B cell (primary cell): ENCODE results near the gene ALDH9A1. TPM values are rescaled to one million over a fixed set of nuclear protein-coding genes. Genes with fewer than 3 reads are reported as not detected.

ENCODE experiments used
- ATAC-seq: fragments of 200-7000 bp; cut with Tn5 transposase; one replicate; pipeline ENCODE4 v1.10.0; 2021; ENCODE audit warnings: low read depth, mild to moderate bottlenecking, moderate number of reproducible peaks, moderate library complexity
- CTCF ChIA-PET: fragments of 350-600 bp; sonication (Branson Sonifier 250); formaldehyde crosslinking; loops from one replicate; lab custom pipeline; 2021; ENCODE audit warnings: antibody characterized with exemption, inconsistent platforms; lab: Charles Lee
- POLR2A ChIA-PET: fragments of 350-600 bp; sonication (Branson Sonifier 250); formaldehyde crosslinking; loops from one replicate; lab custom pipeline; 2021; ENCODE audit warnings: antibody characterized with exemption; lab: Charles Lee
- DNase-seq: peaks from one replicate; pipeline ENCODE4 v3.0.0; 2013
- H2AFZ ChIP-seq: 2 replicates; pipeline ENCODE4 v1.6.1; 2012; ENCODE audit warnings: mild to moderate bottlenecking, low read depth, low read length; ENCODE audit not compliant: insufficient read depth, poor library complexity, severe bottlenecking
- H3K27ac ChIP-seq, 2 donors: 1 replicate in 1 of 2; 2 replicates in 1 of 2; pipeline ENCODE4 v1.5.1; 2012 to 2013; ENCODE audit warnings: low read length in 2 of 2, mild to moderate bottlenecking in 2 of 2, moderate library complexity in 1 of 2
- H3K27me3 ChIP-seq, 4 experiments: fragments of 200-600 bp in 1 of 4; sonication (generic) in 1 of 4; replicated peaks in 1 of 4; 1 replicate in 2 of 4; 2 replicates in 2 of 4; pipeline versions ENCODE4 v1.6.1 to v1.7.0; 2013 to 2016; ENCODE audit warnings: low read length in 3 of 4, mild to moderate bottlenecking in 2 of 4, mixed read lengths in 1 of 4, moderate library complexity in 1 of 4; ENCODE audit not compliant: insufficient read depth in 4 of 4, control insufficient read depth in 3 of 4; ENCODE audit errors: control extremely low read depth in 1 of 4
- H3K36me3 ChIP-seq, 2 experiments: replicated peaks in 1 of 2; 1 replicate in 1 of 2; 2 replicates in 1 of 2; pipeline versions ENCODE4 v1.6.1 to v1.7.1; 2013; ENCODE audit warnings: low read length in 1 of 2; ENCODE audit not compliant: insufficient read depth in 2 of 2, control insufficient read depth in 1 of 2; ENCODE audit errors: control extremely low read depth in 1 of 2, extremely low read depth in 1 of 2
- H3K4me1 ChIP-seq, 2 donors: fragments of 200-600 bp in 1 of 2; sonication (generic) in 1 of 2; 1 replicate in 1 of 2; 2 replicates in 1 of 2; pipeline versions ENCODE4 v1.5.1 to v1.6.1; 2013 to 2017; ENCODE audit warnings: low read length in 2 of 2; ENCODE audit not compliant: control insufficient read depth in 2 of 2, insufficient read depth in 2 of 2
- H3K4me2 ChIP-seq: replicated peaks from 2 replicates; pipeline ENCODE3; 2012; ENCODE audit warnings: mild to moderate bottlenecking, low read depth, low read length; ENCODE audit not compliant: poor library complexity, severe bottlenecking
- H3K4me3 ChIP-seq, 5 experiments: fragments of 200-600 bp in 1 of 5; sonication (generic) in 1 of 5; 1 replicate in 3 of 5; 2 replicates in 2 of 5; pipeline versions ENCODE4 v1.5.1 to v1.7.0; 2011 to 2016; ENCODE audit warnings: low read length in 4 of 5, mild to moderate bottlenecking in 4 of 5, low read depth in 2 of 5, control low read depth in 1 of 5, moderate library complexity in 1 of 5; ENCODE audit not compliant: insufficient read depth in 1 of 5; ENCODE audit errors: control extremely low read depth in 1 of 5, extremely low read depth in 1 of 5
- H3K79me2 ChIP-seq: fragments of 200-600 bp; sonication (generic); one replicate; pipeline ENCODE4 v1.6.0; 2016; ENCODE audit warnings: low read length; ENCODE audit not compliant: control insufficient read depth, insufficient read depth
- H3K9ac ChIP-seq: fragments of 200-600 bp; sonication (generic); 2 replicates; pipeline ENCODE4 v1.6.1; 2017; ENCODE audit warnings: mild to moderate bottlenecking, low read length, moderate library complexity
- H3K9me3 ChIP-seq, 3 donors: one replicate each; pipeline versions ENCODE4 v1.6.1 to v1.7.1; 2013; ENCODE audit warnings: low read length in 2 of 3; ENCODE audit not compliant: control insufficient read depth in 2 of 3, insufficient read depth in 1 of 3; ENCODE audit errors: control extremely low read depth in 1 of 3
- H4K20me1 ChIP-seq: 2 replicates; pipeline ENCODE4 v1.6.0; 2012; ENCODE audit warnings: mild to moderate bottlenecking, low read length; ENCODE audit not compliant: insufficient read depth, control insufficient read depth, poor library complexity, severe bottlenecking
- H3K27ac Mint-ChIP-seq: one replicate; pipeline ENCODE4 v1.8.0; 2021; ENCODE audit warnings: mixed read lengths
- H3K27me3 Mint-ChIP-seq: one replicate; pipeline ENCODE4 v1.8.0; 2021; ENCODE audit warnings: mixed read lengths
- H3K4me1 Mint-ChIP-seq: one replicate; pipeline ENCODE4 v1.8.0; 2021; ENCODE audit warnings: mixed read lengths
- H3K4me3 Mint-ChIP-seq: one replicate; pipeline ENCODE4 v1.8.0; 2021; ENCODE audit warnings: mixed read lengths
- H3K9me3 Mint-ChIP-seq: one replicate; pipeline ENCODE4 v1.8.0; 2022; ENCODE audit warnings: mixed read lengths; ENCODE audit not compliant: insufficient read depth
- CTCF ChIP-seq: fragments of 200-600 bp; IDR thresholded peaks from one replicate; pipeline ENCODE4 v1.8.0; 2022; ENCODE audit warnings: antibody characterized with exemption, mild to moderate bottlenecking
- EZH2 ChIP-seq: IDR thresholded peaks from 2 replicates; pipeline ENCODE4 v1.6.1; 2012; ENCODE audit warnings: borderline replicate concordance, low read depth, mild to moderate bottlenecking, moderate library complexity, low read length; ENCODE audit not compliant: insufficient read depth, poor library complexity, severe bottlenecking
- WGBS: methylation state at CpG from one replicate; pipeline ENCODE4 v1.1.5; 2013; ENCODE audit warnings: missing lambda C conversion rate; ENCODE audit not compliant: insufficient coverage; 5-methylcytosine and 5-hydroxymethylcytosine counted together
- intact Hi-C: fragments of 100-400 bp; cut with micrococcal nuclease; formaldehyde crosslinking; loops from one replicate; pipeline ENCODE4 v1.10.0; 2022
- polyA plus RNA-seq: library from polyadenylated mRNA; depleted of rRNA; stranded (reverse); fragments of >200 nt; gene quantifications from 2 replicates; pipeline ENCODE4 v1.2.3, GENCODE V29; 2012
- total RNA-seq, 2 donors: library from RNA; stranded (reverse); fragments of 120-200 nt in 1 of 2; gene quantifications; 1 replicate in 1 of 2; 2 replicates in 1 of 2; pipeline versions ENCODE4 v1.2.3 to v1.2.4, GENCODE V29; 2013 to 2022

ALDH9A1 gene
- total and polyA plus RNA-seq, 2 donors (not counting 1 experiment from before 2014, with no cell fraction given), result 23.5 to 37.5 TPM

GRCh38 chr1:165686121-165686970, 12.0 kb downstream of the ALDH9A1 start:
- Histone ChIP-seq H3K4me3 (peak overlapping the region in 1 of 5 experiments; percentile 31), H3K9me3 (no peaks in the 10 kb centered on the region), H2AFZ (no peak overlapping the region), H4K20me1 (peaks cover 14% of the 10 kb centered on the region), H3K27me3 (no peaks in the 10 kb centered on the region), H3K27ac (peak overlapping the region; percentile 13 to 34), H3K4me2 (peak overlapping the region; percentile 27), H3K36me3 (peaks cover 14 to 39% of the 10 kb centered on the region in 2 experiments), H3K9ac (peak overlapping the region; percentile 38), H3K4me1 (peaks cover 23 to 26% of the 10 kb centered on the region in 2 donors), H3K79me2 (peaks cover 64% of the 10 kb centered on the region)
- POLR2A ChIA-PET, result interaction anchor here (1.3 kb wide), 1 partner anchor 56 kb away, joined by 4 read pairs; the partner anchor contains the start of gene MGST3
- DNase-seq (peak; percentile 71), ATAC-seq (peak; percentile 76)
- TF ChIP-seq CTCF, result no peak
- TF ChIP-seq EZH2, result no peak
- Mint-ChIP-seq H3K27me3 (no peaks in the 10 kb centered on the region), H3K4me3 (peak overlapping the region; percentile 65), H3K27ac (peak overlapping the region; percentile 55), H3K4me1 (peaks cover 31% of the 10 kb centered on the region), H3K9me3 (no peaks in the 10 kb centered on the region)
- 27% methylated on average over 2 of the region's 6 CpGs for WGBS
- intact Hi-C loops, result no loop called here
- CTCF ChIA-PET, result interaction anchor here (1.1 to 1.9 kb wide), 5 partner anchors 12 to 228 kb away, joined by 3 to 7 read pairs (median 4); partner anchors contain the start of gene ALDH9A1
